ENCODE results near the gene AFF3.
"Not testable (repeated sequence)": the region's sequence is repeated elsewhere in the genome, so short reads cannot be mapped to it uniquely, and the experiment has no call there.

AFF3 gene

GRCh38 chr2:100142393-100142792, at the start of gene AFF3:
Gene AFF3 (minus strand): TSS chr2:100142590. CDS start chr2:100104454, 38,136 bp downstream.
- DNase-seq: peak; percentile 29 to 77

GRCh38 chr2:100189387-100189786, 47.0 kb upstream of the AFF3 start:
- no peak for DNase-seq

GRCh38 chr2:100188326-100188725, 45.9 kb upstream of the AFF3 start:
- DNase-seq: no peak

GRCh38 chr2:100186126-100186525, 43.7 kb upstream of the AFF3 start:
- DNase-seq: no peak

- no peak for DNase-seq
Measured at GRCh38 chr2:100185516-100185915, 43.1 kb upstream of the AFF3 start.

GRCh38 chr2:100185105-100185504, 42.7 kb upstream of the AFF3 start:
- no peak for DNase-seq

- no peak for DNase-seq
Measured at GRCh38 chr2:100184055-100184737, 41.8 kb upstream of the AFF3 start.

GRCh38 chr2:100182494-100183361, 40.3 kb upstream of the AFF3 start:
- no peak for DNase-seq

GRCh38 chr2:100180503-100180902, 38.1 kb upstream of the AFF3 start:
- no peak for DNase-seq

- DNase-seq: no peak
Measured at GRCh38 chr2:100179806-100180205, 37.4 kb upstream of the AFF3 start.

- DNase-seq: no peak
Measured at GRCh38 chr2:100178864-100179263, 36.5 kb upstream of the AFF3 start.

GRCh38 chr2:100178085-100178788, 35.8 kb upstream of the AFF3 start:
- peak; percentile 34 to 45 for DNase-seq

- DNase-seq: no peak
Measured at GRCh38 chr2:100176925-100177324, 34.5 kb upstream of the AFF3 start.

- no peak for DNase-seq
Measured at GRCh38 chr2:100174026-100174431, 31.6 kb upstream of the AFF3 start.

- no peak for DNase-seq
Measured at GRCh38 chr2:100166701-100167100, 24.3 kb upstream of the AFF3 start.

GRCh38 chr2:100163605-100164004, 21.2 kb upstream of the AFF3 start:
- DNase-seq: no peak

GRCh38 chr2:100161945-100162620, 19.7 kb upstream of the AFF3 start:
- DNase-seq: no peak

GRCh38 chr2:100160396-100160795, 18.0 kb upstream of the AFF3 start:
- no peak for DNase-seq

- not testable (repeated sequence) for DNase-seq
Measured at GRCh38 chr2:100151832-100152231, 9.4 kb upstream of the AFF3 start.

GRCh38 chr2:100151310-100151709, 8.9 kb upstream of the AFF3 start:
- no peak for DNase-seq

GRCh38 chr2:100148883-100149282, 6.5 kb upstream of the AFF3 start:
- no peak for DNase-seq

GRCh38 chr2:100146657-100146960, 4.2 kb upstream of the AFF3 start:
- no peak for DNase-seq

Data from CD4-positive, alpha-beta T cell treated with Interleukin-1 beta for 1 hour (primary cell).